Natural killer cell (primary cell): Measurements from ENCODE around the gene RYR2. TPM values are rescaled to one million over a fixed set of nuclear protein-coding genes. Genes with fewer than 3 reads are reported as not detected.
A peak's percentile ranks its signal among the peaks of the same experiment; 100 is the strongest.
"Not testable (repeated sequence)": the region's sequence is repeated elsewhere in the genome, so short reads cannot be mapped to it uniquely, and the experiment has no call there.

Experiments used
- ATAC-seq, 3 donors: fragments of 150-1000 bp in 2 of 3; fragments of 200-7000 bp in 1 of 3; cut with Tn5 transposase; 1 replicate in 1 of 3; 2 replicates in 2 of 3; pipeline ENCODE4 v1.10.0; 2021; ENCODE audit warnings: mild to moderate bottlenecking in 2 of 3, moderate library complexity in 2 of 3
- DNase-seq, 2 donors: peaks; one replicate each; pipeline versions ENCODE4 v3.0.0 to v3.0.0-alpha.2; 2013 to 2021; ENCODE audit warnings: mixed read lengths in 1 of 2
- H3K27ac ChIP-seq: one replicate; pipeline ENCODE4 v1.5.1; 2013; ENCODE audit warnings: mild to moderate bottlenecking, low read length
- H3K27me3 ChIP-seq: one replicate; pipeline ENCODE4 v1.6.1; 2013; ENCODE audit warnings: low read length; ENCODE audit not compliant: control insufficient read depth, insufficient read depth
- H3K36me3 ChIP-seq: one replicate; pipeline ENCODE4 v1.6.1; 2013; ENCODE audit warnings: low read length; ENCODE audit not compliant: control insufficient read depth, insufficient read depth
- H3K4me1 ChIP-seq: one replicate; pipeline ENCODE4 v1.6.1; 2013; ENCODE audit warnings: low read length; ENCODE audit not compliant: control insufficient read depth, insufficient read depth
- H3K4me3 ChIP-seq: one replicate; pipeline ENCODE4 v1.5.1; 2013; ENCODE audit warnings: low read length
- H3K9me3 ChIP-seq: one replicate; pipeline ENCODE4 v1.6.1; 2013; ENCODE audit warnings: low read length; ENCODE audit not compliant: control insufficient read depth, insufficient read depth
- H3K27ac Mint-ChIP-seq, 2 donors: one replicate each; pipeline ENCODE4 v1.8.0; 2022; ENCODE audit warnings: mild to moderate bottlenecking in 2 of 2, mixed read lengths in 2 of 2, moderate library complexity in 1 of 2
- H3K27me3 Mint-ChIP-seq, 2 donors: one replicate each; pipeline ENCODE4 v1.8.0; 2022; ENCODE audit warnings: low read depth in 2 of 2, mixed read lengths in 2 of 2
- H3K36me3 Mint-ChIP-seq: one replicate; pipeline ENCODE4 v1.8.0; 2022; ENCODE audit warnings: mixed read lengths
- H3K4me1 Mint-ChIP-seq, 2 donors: one replicate each; pipeline ENCODE4 v1.8.0; 2022; ENCODE audit warnings: mixed read lengths in 2 of 2
- H3K4me3 Mint-ChIP-seq: one replicate; pipeline ENCODE4 v1.8.0; 2022; ENCODE audit warnings: mild to moderate bottlenecking, moderate library complexity, mixed read lengths
- H3K9me3 Mint-ChIP-seq, 2 donors: one replicate each; pipeline ENCODE4 v1.8.0; 2022; ENCODE audit warnings: mixed read lengths in 2 of 2
- CTCF ChIP-seq: fragments of 200-600 bp; IDR thresholded peaks from one replicate; pipeline ENCODE4 v1.8.0; 2022; ENCODE audit warnings: antibody characterized with exemption
- WGBS: methylation state at CpG from one replicate; pipeline ENCODE4 v1.1.7; 2013; ENCODE audit warnings: missing lambda C conversion rate; ENCODE audit not compliant: insufficient coverage; 5-methylcytosine and 5-hydroxymethylcytosine counted together
- intact Hi-C: fragments of 100-400 bp; cut with micrococcal nuclease; formaldehyde crosslinking; loops from one replicate; pipeline ENCODE4 v1.14.2; 2022
- total RNA-seq, 4 donors: library from RNA; stranded (reverse); fragments of 120-200 nt in 1 of 4; gene quantifications; one replicate each; pipeline versions ENCODE4 v1.2.3 to v1.2.4, GENCODE V29; 2013 to 2022

RYR2 gene
- total RNA-seq, 3 donors from 2014 or later (not counting 1 experiment from before 2014, with no cell fraction given), result 0.13 to 1.2 (median 0.38) TPM

GRCh38 chr1:237120683-237121082 is 78.7 kb downstream of the RYR2 start:
- H3K9me3 ChIP-seq, result no peaks in the 10 kb centered on the region
- TF ChIP-seq CTCF, result no peak
- ATAC-seq (no peak), DNase-seq (no peak)
- no peak overlapping the region for H3K4me3 ChIP-seq
- intact Hi-C loops, result no loop called here
- Mint-ChIP-seq H3K27me3 (no peaks in the 10 kb centered on the region), H3K9me3 (peaks cover 2 to 3% of the 10 kb centered on the region in 2 donors), H3K27ac (no peak overlapping the region), H3K36me3 (no peaks in the 10 kb centered on the region), H3K4me1 (no peaks in the 10 kb centered on the region), H3K4me3 (no peak overlapping the region)
- H3K27me3 ChIP-seq, result no peaks in the 10 kb centered on the region
- WGBS, result 83% methylated on average over 5 of the region's 5 CpGs
- H3K4me1 ChIP-seq, result no peaks in the 10 kb centered on the region
- no peak overlapping the region for H3K27ac ChIP-seq
- H3K36me3 ChIP-seq, result no peaks in the 10 kb centered on the region

GRCh38 chr1:237124856-237125462 is 83.0 kb downstream of the RYR2 start:
- intact Hi-C loops, result no loop called here
- H3K36me3 ChIP-seq, result no peaks in the 10 kb centered on the region
- TF ChIP-seq CTCF, result no peak

GRCh38 chr1:237126180-237126579 is 84.2 kb downstream of the RYR2 start:
- H3K36me3 Mint-ChIP-seq, result no peaks in the 10 kb centered on the region
- no peaks in the 10 kb centered on the region for H3K27me3 Mint-ChIP-seq
- no peak for DNase-seq
- no peaks in the 10 kb centered on the region for H3K36me3 ChIP-seq
- H3K27me3 ChIP-seq, result no peaks in the 10 kb centered on the region
- intact Hi-C loops, result no loop called here
- WGBS, result 97% methylated on average over 2 of the region's 2 CpGs
- H3K4me3 ChIP-seq, result no peak overlapping the region
- H3K27ac Mint-ChIP-seq, result no peak overlapping the region
- H3K4me1 ChIP-seq, result no peaks in the 10 kb centered on the region
- TF ChIP-seq CTCF, result no peak
- H3K9me3 Mint-ChIP-seq, result peaks cover 4% of the 10 kb centered on the region in 2 donors
- no peak for ATAC-seq
- no peaks in the 10 kb centered on the region for H3K4me1 Mint-ChIP-seq
- H3K4me3 Mint-ChIP-seq, result no peak overlapping the region
- peaks cover 3% of the 10 kb centered on the region for H3K9me3 ChIP-seq
- no peak overlapping the region for H3K27ac ChIP-seq

More at GRCh38 chr1:237124856-237125462, 83.0 kb downstream of the RYR2 start:
- Mint-ChIP-seq H3K36me3 (no peaks in the 10 kb centered on the region), H3K27ac (no peak overlapping the region), H3K9me3 (peaks cover 4% of the 10 kb centered on the region in 2 donors), H3K27me3 (no peaks in the 10 kb centered on the region), H3K4me1 (no peaks in the 10 kb centered on the region), H3K4me3 (no peak overlapping the region)
- Histone ChIP-seq H3K9me3 (no peaks in the 10 kb centered on the region), H3K27ac (no peak overlapping the region), H3K27me3 (no peaks in the 10 kb centered on the region), H3K4me1 (no peaks in the 10 kb centered on the region), H3K4me3 (no peak overlapping the region)
- peak in 1 of 2 donors; percentile 4 for DNase-seq
- ATAC-seq, result no peak
- WGBS, result 79% methylated on average over 10 of the region's 10 CpGs

- H3K4me1 Mint-ChIP-seq, intact Hi-C loops, ATAC-seq, H3K36me3 ChIP-seq, H3K27me3 ChIP-seq, H3K4me3 ChIP-seq, H3K36me3 Mint-ChIP-seq, H3K9me3 Mint-ChIP-seq, H3K9me3 ChIP-seq, H3K27me3 Mint-ChIP-seq, DNase-seq, H3K27ac ChIP-seq, H3K27ac Mint-ChIP-seq, H3K4me3 Mint-ChIP-seq, H3K4me1 ChIP-seq: not testable (repeated sequence)
- 91% methylated on average over 16 of the region's 31 CpGs for WGBS
Measured at GRCh38 chr1:237127301-237127700, 85.3 kb downstream of the RYR2 start.
